ENCODE data around the gene TXN2. TPM values are rescaled to one million over a fixed set of nuclear protein-coding genes. Genes with fewer than 3 reads are reported as not detected.
A peak's percentile ranks its signal among the peaks of the same experiment; 100 is the strongest.
"Not testable (repeated sequence)": the region's sequence is repeated elsewhere in the genome, so short reads cannot be mapped to it uniquely, and the experiment has no call there.

TXN2 gene
- total RNA-seq, result 100 to 1,000 TPM in 1 of 3 donors, 10 to 100 TPM in 2; 73.2 to 101 (median 95.8) TPM
- long read RNA-seq, donor 1, transcript TXN2-201 (4 exons, 1,736 nt), result major isoform, 81 of 127 reads
- long read RNA-seq, donor 1, partial matches to known transcripts, result 38 of 127 reads
- long read RNA-seq, donor 1, other reads (novel, unspliced or antisense), result 4 of 127 reads
- long read RNA-seq, donor 2, transcript TXN2-201 (4 exons, 1,736 nt), result major isoform, 106 of 131 reads
- long read RNA-seq, donor 2, partial matches to known transcripts, result 5 of 131 reads
- long read RNA-seq, donor 2, other reads (novel, unspliced or antisense), result 15 of 131 reads

DNA sequence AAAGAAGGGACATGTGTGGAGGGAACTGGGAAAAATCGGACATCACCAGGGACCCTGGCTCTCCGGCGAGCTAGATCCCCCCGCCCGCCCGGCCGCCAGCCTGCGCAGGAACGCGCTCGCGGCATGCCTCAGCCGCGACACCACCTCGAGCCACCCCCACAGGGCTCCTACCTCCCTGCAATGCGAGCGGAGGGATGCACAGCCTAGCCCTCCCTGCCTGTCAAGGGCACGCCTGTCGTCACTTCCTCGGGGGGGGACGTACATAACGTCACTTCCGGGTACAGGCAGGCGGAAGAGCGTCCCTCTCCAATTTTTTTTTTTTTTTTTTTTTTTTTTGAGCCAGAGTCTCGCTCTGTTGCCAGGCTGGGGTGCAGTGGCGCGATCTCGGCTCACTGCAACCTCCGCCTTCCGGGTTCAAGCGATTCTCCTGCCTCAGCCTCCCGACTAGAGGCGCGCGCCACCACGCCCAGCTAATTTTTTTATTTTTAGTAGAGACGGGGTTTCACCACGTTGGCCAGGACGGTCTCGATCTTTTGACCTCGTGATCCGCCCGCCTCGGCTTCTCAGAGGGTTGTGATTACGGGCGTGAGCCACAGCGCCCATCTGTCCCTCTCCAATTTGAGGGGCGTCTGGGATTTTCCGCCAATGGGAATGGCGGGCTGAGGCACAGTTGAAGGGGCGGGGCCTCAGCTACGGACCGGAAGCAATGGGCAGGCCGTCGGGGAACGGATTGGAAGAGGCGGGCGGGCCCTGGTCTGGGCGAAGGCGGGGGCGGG is at the start of gene TXN2:
Gene TXN2, minus strand, starts transcription at position 248 of the 776 bp plus-strand sequence. CDS start 803 bp downstream, outside the sequence.
- H3K9me3 ChIP-seq, result no peaks in the 10 kb centered on the region
- peak; percentile 94 for ATAC-seq
- TF ChIP-seq CTCF (IDR thresholded peaks at IDR 0.05), result no peak

DNA sequence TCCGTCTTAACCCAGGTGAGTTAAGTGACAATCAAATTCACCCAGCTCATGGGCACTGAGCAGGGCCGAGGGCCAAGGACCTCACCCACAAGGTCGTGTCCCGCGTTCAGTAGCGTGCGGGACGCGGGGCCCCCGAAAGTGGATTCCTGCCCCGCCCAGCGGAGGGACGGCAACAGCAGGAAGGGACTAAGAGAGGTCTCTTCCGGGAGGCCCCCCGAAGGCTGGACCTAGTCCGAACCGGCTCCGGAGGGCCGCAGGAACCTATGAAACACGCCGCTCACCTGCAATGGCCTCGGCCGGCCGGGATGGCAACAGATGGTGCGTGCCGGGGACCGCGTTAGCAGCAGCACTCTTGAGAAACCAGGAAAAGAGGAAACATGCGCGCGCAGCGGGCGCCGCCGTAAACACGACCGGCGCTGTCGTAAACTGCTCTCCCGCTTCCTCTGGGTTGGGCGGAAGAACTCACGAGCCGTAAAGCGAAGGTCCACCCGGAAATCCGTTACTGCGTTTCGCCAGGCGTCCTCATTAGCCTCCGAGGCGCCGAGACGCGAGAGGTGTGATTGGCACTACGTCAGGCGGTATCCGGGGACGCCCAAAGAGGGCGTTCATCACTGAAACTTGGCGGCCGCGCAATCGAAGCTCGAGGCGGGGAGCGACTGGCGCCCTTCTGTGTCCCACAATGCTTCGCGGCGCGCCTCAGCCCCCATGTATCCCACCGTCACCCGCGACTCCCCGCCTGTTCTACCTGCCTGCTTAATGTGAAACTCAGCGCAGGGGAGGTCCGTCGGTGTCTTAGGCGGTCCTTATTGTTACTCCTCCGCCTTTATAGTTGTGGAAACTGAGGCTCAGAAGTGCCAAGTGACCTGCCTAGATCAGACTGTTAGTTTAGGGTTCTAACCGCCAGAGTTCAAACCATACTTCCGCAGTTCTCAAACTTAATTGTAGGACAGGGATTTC is 47.6 kb upstream of the TXN2 start, which contains the start of gene EIF3D:
Gene EIF3D, minus strand, starts transcription at position 372 of the 957 bp plus-strand sequence. CDS start 3,045 bp downstream, outside the sequence.
- peaks cover 8% of the 10 kb centered on the region for H3K36me3 ChIP-seq (ENCODE audit: low read depth)
- ATAC-seq (peak; percentile 97), DNase-seq (peak; percentile 98 to 100 (median 99))
- H3K4me3 ChIP-seq, result peak within 1 kb of the TSS; percentile 81
- intact Hi-C loops (cut with DNase I, micrococcal nuclease), result no loop called here
- TF ChIP-seq CTCF (IDR thresholded peaks at IDR 0.05), result no peak
- H3K4me1 ChIP-seq (ENCODE audit: low read depth), result peaks cover 6% of the 10 kb centered on the region
- no peaks in the 10 kb centered on the region for H3K9me3 ChIP-seq

More for the DNA sequence above, at the start of gene TXN2:
- DNase-seq, result peak; percentile 96 to 98 (median 98)
- H3K4me3 ChIP-seq, result peak within 1 kb of the TSS; percentile 56
- H3K4me1 ChIP-seq (ENCODE audit: low read depth), result peaks cover 9% of the 10 kb centered on the region
- intact Hi-C loops (cut with DNase I, micrococcal nuclease), result loop anchor here in 1 of 2 donors (10.0 kb wide), 1 partner anchor 287 kb away; no protein-coding TSS in a partner anchor
- H3K36me3 ChIP-seq (ENCODE audit: low read depth), result peaks cover 4% of the 10 kb centered on the region

DNA sequence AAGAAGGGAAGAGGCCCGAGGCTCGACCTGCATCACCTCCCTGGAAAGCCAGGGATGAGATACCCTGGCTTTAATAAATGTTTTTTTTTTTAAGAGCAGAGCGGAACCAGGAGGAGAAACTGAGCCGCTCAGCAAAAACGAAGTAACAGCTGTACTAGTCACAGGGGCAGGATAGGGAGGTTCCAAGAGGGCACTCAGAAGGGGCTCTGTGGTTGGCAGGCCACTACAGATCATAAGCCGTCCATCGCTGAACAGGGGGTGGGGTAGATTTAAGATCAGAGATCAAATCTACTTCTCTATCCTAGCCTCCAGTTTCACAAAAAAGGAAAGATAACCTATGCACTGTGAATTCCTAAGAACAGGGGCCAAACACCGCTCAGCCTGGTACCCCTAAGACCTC is 46.9 kb upstream of the TXN2 start:
- intact Hi-C loops (cut with DNase I, micrococcal nuclease), result no loop called here
- no peak for DNase-seq
- no peaks in the 10 kb centered on the region for H3K9me3 ChIP-seq
- peaks cover 11% of the 10 kb centered on the region for H3K36me3 ChIP-seq (ENCODE audit: low read depth)
- H3K4me1 ChIP-seq (ENCODE audit: low read depth), result peaks cover 6% of the 10 kb centered on the region
- peak overlapping the region; percentile 81 for H3K4me3 ChIP-seq
- TF ChIP-seq CTCF (IDR thresholded peaks at IDR 0.05), result no peak
- ATAC-seq, result no peak

DNA sequence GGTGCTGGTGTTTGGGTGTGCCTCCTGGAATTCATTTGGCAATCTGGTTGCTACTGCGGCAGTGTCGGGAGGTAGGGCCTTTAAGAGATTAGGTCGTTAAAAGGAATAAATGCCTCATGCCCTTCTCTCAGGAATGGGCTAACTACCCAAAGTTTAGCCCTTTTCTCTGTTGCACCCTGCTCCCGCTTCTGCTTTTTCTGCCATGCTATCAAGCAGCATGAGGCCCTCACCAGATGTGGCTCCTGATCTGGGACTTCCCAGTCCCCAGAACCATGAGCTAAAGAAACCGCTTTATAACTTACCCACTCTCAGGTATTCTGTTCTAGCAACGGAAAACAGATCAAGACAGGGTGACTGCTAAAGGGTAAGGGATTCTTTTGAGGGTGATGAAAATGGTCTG is 41.2 kb upstream of the TXN2 start:
- TF ChIP-seq CTCF (IDR thresholded peaks at IDR 0.05), result no peak
- H3K36me3 ChIP-seq (ENCODE audit: low read depth), result peaks cover 33% of the 10 kb centered on the region
- DNase-seq, result no peak
- intact Hi-C loops (cut with DNase I, micrococcal nuclease), result no loop called here
- no peak overlapping the region for H3K4me3 ChIP-seq
- H3K4me1 ChIP-seq (ENCODE audit: low read depth), result peaks cover 1% of the 10 kb centered on the region
- no peak for ATAC-seq
- H3K9me3 ChIP-seq, result no peaks in the 10 kb centered on the region

GRCh38 chr22:36520423-36520822 is 39.0 kb upstream of the TXN2 start:
- DNase-seq, result no peak
- intact Hi-C loops (cut with DNase I, micrococcal nuclease), result no loop called here
- no peak for TF ChIP-seq CTCF (IDR thresholded peaks at IDR 0.05)

DNA sequence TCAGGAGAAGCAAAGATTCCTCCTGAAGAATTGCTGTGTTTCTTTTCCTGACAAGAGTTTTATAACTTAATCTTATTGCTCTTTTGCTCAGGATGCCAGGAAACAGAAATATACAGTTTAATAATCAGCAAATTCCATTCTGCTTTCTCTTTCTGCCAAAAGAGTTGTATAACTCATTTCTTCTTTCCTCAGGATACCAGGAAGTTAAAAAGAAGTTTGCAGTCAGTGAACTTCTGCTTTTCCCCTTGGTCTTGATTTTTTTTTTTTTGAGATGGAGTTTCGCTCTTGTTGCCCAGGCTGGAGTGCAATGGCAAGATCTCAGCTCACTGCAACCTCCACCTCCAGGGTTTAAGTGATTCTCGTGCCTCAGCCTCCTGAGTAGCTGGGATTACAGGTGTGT is 38.5 kb upstream of the TXN2 start:
- ATAC-seq, result not testable (repeated sequence)

More at GRCh38 chr22:36520423-36520822, 39.0 kb upstream of the TXN2 start:
- peaks cover 52% of the 10 kb centered on the region for H3K36me3 ChIP-seq (ENCODE audit: low read depth)
- ATAC-seq, result no peak
- no peak overlapping the region for H3K4me3 ChIP-seq
- no peaks in the 10 kb centered on the region for H3K4me1 ChIP-seq (ENCODE audit: low read depth)
- H3K9me3 ChIP-seq, result no peaks in the 10 kb centered on the region

More for the DNA sequence above, 38.5 kb upstream of the TXN2 start:
- H3K9me3 ChIP-seq; H3K4me1 ChIP-seq (ENCODE audit: low read depth); intact Hi-C loops (cut with DNase I, micrococcal nuclease); DNase-seq; H3K4me3 ChIP-seq: not testable (repeated sequence)
- peaks cover 53% of the 10 kb centered on the region for H3K36me3 ChIP-seq (ENCODE audit: low read depth)
